DMS114 treated with DMSO at 0.1 percent for 48 hours (cell line): ENCODE measurements around the gene MAGT1.
"Not testable (repeated sequence)": the region's sequence is repeated elsewhere in the genome, so short reads cannot be mapped to it uniquely, and the experiment has no call there.

Experiments
- DNase-seq: peaks from one replicate; lab custom pipeline; 2025; ENCODE audit not compliant: unreplicated experiment; lab: John Stamatoyannopoulos, UW

Gene MAGT1

DNA sequence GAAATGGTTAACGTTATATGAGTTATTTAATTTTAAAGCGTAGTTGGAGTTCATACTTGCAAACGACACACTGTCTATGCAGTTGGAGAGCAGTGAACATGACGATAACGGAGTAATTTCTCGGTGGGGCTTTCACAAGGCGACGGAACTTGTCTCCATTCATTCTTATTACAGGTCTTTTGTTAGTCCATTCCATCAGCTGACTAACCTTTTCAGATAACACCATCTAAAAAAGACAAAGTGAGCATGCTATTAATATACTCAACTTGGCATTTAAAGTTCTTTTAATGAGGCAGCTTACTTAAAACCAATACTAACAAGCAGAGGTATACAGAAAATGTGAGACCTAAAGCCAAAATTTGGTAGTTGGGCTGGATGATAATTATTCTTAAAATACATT, 19.9 kb downstream of the MAGT1 start:
- no peak for DNase-seq

DNA sequence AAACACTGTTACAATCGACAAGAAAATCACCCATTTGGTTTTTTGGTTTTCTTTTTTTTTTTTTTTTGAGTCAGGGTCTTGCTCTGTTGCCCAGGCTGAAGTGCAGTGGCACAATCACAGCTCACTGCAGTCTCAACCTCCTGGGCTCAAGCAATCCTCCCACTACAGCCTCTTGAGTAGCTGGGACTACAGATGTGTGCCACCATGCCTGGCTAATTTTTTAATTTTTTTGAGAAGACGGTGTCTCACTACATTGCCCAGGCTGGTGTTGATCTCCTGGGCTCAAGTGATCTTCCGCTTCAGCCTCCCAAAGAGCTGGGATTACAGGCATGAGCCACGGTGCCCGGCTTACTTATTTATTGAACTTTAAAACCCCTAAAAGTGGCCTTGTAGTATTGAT, 63.7 kb downstream of the MAGT1 start:
- not testable (repeated sequence) for DNase-seq

DNA sequence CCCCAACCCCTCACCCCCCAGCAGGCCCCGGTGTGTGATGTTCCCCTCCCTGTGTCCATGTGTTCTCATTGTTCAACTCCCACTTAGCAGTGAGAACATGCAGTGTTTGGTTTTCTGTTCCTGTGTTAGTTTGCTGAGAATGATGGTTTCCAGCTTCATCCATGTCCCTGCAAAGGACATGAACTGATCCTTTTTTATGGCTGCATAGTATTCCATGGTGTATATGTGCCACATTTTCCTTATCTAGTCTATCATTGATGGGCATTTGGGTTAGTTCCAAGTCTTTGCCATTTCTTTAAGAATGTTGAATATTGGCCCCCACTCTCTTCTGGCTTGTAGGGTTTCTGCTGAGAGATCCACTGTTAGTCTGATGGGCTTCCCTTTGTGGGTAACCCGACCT, 73.2 kb downstream of the MAGT1 start:
- DNase-seq, result not testable (repeated sequence)

DNA sequence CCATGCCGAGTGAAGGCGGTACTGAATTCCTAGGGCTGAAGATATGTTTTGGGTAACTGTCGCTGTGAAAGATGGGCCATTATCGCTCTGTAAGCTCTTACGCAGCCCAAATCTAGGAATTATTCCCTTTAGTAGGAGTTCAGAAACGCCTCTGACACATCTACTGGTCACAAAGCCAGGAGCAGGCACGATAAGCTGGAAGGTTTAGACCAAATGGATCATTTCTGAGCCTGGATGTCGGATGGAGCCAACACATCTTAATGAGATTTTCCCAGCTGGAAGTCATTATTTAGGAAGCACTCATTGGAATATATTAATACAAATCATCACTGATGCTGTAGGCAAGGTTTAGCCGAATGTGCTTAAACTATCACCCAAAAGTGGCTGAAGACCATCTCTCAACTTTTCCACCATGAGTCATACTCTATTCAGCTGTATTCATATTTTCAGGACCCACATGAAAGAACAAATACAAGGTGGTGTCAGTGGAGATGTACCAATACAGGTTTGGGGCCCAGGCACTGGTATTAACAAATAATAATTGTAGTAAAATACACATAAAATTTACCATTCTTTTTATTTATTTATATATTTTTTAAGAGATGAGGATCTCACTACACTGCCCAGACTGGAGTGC, 75.0 kb downstream of the MAGT1 start:
- no peak for DNase-seq

DNA sequence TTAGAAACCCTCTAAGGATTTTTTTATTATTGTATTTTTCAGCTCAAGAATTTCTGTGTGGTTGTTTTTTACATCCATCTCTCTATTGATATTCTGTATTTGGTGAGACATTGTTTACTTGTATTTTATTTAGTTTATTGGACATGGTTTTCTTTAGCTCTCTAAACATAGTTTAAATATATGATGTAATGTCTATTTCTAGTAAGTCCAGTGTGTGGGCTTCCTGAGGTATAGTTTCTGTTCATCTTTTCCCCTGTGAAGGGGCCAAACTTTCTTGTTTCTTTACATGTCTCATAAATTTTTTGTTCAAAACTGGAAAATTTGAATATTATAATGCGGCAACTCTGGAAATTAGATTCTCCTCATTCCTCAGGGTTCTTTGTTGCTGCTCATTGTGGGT, 81.0 kb downstream of the MAGT1 start:
- DNase-seq, result no peak

DNA sequence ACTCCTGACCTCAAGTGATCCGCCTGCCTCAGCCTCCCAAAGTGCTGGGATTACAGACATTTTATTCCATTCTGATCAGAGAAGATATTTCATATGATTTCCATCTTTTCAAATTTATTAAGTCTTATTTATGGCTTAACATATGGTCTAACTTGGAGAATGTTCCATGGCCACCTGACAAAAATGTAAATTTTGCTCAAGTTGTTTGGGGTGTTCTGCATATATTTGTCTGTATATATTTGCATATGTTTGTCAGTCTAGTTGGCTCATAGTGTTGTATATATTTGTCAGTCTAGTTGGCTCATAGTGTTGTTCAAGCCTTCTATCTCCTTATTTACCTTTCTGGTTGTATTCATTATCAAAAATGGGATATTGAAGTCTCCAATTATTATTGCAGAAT, 93.0 kb downstream of the MAGT1 start:
- no peak for DNase-seq

DNA sequence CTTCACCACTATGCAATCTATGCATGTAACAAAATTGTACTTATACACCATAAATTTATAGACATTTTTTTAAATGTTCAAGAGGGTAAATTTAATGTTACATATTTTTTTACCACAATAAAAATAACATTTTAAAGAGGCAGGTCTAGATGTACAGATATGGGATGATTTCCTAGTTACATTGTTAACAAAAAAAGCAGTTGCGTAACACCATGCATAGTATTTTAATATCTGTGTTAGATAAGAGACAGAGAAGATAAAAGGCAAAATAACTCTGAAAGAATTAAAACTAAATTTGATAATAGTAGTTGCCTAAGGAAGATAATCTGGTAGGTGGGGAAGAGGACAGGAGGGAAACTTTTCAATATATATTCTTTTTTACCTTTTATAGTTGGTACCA, 100.1 kb downstream of the MAGT1 start:
- DNase-seq, result no peak

DNA sequence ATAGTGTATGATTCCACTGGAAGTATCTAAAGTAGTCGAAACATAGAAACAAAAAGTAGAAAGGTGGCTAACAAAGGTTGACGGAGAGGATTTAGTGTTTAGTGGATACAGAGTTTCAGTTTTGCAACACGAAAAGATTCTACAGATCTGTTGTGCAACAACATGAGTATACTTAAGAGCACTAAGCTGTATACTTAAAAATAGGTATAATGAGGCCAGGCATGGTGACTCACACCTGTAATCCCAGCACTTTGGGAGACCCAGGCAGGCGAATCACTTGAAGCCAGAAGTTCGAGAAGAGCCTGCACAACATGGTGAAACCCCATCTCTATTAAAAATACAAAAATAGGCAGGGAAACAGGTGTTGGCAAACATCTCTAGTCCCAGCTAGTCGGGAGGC, 101.3 kb downstream of the MAGT1 start:
- DNase-seq, result no peak

DNA sequence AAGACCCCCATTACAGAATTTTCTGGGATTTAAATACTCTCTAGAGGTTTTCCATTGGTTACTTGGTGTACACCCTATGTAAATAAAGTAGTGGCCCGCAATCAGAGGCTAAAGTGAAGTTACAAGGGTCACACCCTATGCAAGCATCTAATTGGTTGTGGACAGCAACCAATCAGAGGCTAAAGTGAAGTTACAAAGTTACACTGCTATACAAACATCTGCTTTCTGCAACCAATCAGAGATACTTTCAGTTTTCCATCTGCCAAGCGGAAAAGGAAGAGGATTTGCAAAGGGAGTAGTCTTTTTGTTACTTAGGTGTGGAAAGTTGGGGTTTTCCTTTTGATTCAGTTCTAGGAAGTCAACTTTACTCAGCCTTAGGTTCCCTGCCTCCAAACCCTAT, 107.2 kb downstream of the MAGT1 start:
- peak; percentile 69 for DNase-seq

DNA sequence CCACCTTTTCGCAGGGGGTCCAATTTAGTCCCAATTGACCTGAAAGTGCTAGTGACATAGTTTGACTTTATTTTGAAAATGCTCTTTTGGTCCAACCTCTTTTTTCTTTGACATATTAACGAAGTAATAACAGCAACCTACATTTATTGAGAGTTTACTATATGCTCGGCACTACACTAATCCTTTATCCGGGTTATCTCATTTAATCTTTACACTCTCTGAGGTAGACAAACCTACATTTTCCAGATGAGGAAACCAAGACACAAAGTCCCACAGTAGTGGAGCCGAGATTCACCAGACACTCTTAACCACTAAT, 108.9 kb downstream of the MAGT1 start:
- no peak for DNase-seq

DNA sequence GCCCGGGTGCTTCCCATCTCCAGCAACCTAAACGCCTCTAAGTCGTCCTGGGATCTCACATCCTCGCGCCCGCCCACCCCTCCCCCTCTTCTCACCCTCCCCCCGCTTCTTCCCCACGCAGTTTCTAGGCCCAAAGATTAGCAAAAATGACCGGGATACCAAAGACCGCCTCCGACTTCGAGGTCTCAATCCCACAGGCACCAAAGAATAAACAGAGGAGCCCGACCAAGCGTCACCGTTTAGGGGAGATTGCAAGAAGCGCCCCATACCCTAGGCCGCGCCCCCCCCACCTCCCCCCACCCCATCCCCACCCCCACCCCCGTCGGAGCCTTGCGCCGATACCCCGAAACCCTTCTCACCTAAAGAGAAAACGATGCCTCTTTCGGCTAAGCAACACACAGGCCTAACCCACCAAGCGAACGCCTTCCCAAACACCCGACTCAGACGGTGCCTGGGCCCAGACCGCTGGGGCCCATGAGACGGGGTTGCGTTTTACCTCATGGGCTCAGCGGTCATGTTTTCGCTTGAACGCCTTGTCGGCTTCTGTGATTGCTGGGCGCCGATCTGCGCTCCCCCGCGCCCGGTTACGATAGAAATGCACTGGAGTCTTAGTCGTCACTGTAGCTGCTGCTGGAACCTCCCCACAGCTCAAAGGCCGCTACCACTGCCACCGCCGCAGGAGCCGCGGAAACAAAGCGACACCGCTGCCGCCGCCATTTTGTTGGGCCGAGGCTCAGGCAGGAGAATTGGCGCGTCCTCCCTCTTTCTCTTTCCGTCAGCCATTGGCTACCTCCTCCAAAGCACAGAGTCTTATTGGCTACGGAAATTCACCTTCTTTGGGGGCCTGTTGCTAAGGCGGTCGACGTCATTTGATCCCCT, 109.5 kb downstream of the MAGT1 start, which contains the start of gene ATRX:
TSS of gene ATRX (minus strand) at position 731 of the 879 bp plus-strand sequence. CDS start at position 516, 215 bp downstream.
- peak; percentile 88 for DNase-seq

DNA sequence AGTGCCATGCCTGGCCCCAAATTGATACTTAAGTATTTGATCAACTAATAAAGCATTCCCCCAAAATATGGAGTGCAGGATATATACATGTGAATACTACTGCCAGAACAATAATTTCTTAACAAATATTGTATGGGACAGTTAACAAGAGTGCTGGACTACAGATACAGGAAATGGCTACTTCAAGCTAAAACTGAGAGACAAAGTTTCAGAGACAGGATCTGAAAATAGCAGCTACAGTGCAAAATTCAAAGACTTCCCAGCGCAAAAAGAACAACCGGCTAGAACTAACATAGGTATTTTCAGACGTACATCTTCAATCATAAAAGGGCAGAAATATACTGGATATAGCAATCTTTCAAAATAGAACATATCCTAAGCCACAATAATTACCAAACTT, 115.5 kb downstream of the MAGT1 start:
- no peak for DNase-seq

DNA sequence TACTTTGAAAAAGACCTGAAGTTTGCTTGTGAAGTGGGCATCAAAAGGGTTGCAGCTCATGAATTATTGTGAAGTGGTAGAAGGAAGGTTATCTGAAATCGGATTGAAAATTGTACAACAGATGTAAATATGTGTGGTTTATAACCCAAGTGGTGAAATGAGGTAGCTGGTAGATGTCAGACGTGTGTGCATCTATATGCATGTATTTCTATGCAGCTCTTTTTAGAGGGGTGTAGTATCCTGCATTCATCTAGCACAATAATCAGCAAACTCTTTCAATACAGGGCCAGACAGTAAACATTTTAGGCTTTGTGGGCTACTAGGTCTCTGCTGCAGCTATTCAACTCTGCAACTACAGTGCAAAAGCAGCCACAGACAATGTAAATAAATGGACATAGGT, 118.6 kb downstream of the MAGT1 start:
- DNase-seq, result no peak
